Glutamatergic neuron (in vitro differentiated cells): ENCODE measurements around the gene VANGL2. TPM values are rescaled to one million over a fixed set of nuclear protein-coding genes. Genes with fewer than 3 reads are reported as not detected.

Experiments
- DNase-seq: peaks from one replicate; pipeline ENCODE4 v3.0.0; 2022
- H3K27ac Mint-ChIP-seq: one replicate; pipeline ENCODE4 v1.8.0; 2020; ENCODE audit warnings: mild to moderate bottlenecking, mixed read lengths, inconsistent platforms; ENCODE audit not compliant: unreplicated experiment
- H3K27me3 Mint-ChIP-seq: one replicate; pipeline ENCODE4 v1.8.0; 2020; ENCODE audit warnings: mild to moderate bottlenecking, moderate library complexity, mixed read lengths, inconsistent platforms; ENCODE audit not compliant: unreplicated experiment
- H3K36me3 Mint-ChIP-seq: one replicate; pipeline ENCODE4 v1.8.0; 2020; ENCODE audit warnings: mild to moderate bottlenecking, mixed read lengths, inconsistent platforms; ENCODE audit not compliant: unreplicated experiment
- H3K4me1 Mint-ChIP-seq: one replicate; pipeline ENCODE4 v1.8.0; 2020; ENCODE audit warnings: mild to moderate bottlenecking, low read depth, mixed read lengths, inconsistent platforms; ENCODE audit not compliant: unreplicated experiment
- H3K4me3 Mint-ChIP-seq: one replicate; pipeline ENCODE4 v1.8.0; 2020; ENCODE audit warnings: mild to moderate bottlenecking, mixed read lengths, inconsistent platforms; ENCODE audit not compliant: unreplicated experiment
- H3K9me3 Mint-ChIP-seq: one replicate; pipeline ENCODE4 v1.8.0; 2020; ENCODE audit warnings: mild to moderate bottlenecking, moderate library complexity, mixed read lengths, inconsistent platforms; ENCODE audit not compliant: unreplicated experiment
- total RNA-seq: library from RNA; stranded (reverse); fragmentation: NEBNext Ultra II Directional; extraction: Animal tissue kit (Norgen Biotek cat#: 25700); gene quantifications from one replicate; pipeline ENCODE4 v1.2.1, GENCODE V29; 2021; ENCODE audit not compliant: unreplicated experiment
- TF ChIP-seq, protein P1 (sequence below): fragments of 200-600 bp; sonication (generic); IDR thresholded peaks from one replicate; pipeline ENCODE4 v1.5.0; 2021; ENCODE audit not compliant: partially characterized antibody, unreplicated experiment

VANGL2 gene
- total RNA-seq, 1 donor from 2014 or later, result 79.4 TPM

DNA sequence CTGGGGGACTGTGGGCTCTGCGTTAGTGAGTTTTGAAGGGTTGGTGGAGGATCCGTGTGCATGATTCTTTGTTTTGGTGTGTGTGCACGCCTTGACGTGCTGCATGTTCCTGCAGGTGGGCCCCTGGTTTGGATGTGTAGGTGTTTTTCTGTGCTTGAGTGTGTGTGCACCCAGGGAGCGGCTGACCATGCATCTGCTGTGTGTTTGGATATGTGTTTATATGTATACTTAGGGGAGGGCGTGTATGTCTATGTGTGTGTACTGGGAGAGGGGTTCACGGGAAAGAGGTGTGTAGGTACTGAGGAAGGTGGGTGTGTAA lies 1.1 kb downstream of the VANGL2 start:
- Mint-ChIP-seq H3K27ac (peak overlapping the region; percentile 78), H3K36me3 (no peaks in the 10 kb centered on the region), H3K4me3 (peak overlapping the region; percentile 94), H3K9me3 (peaks cover 4% of the 10 kb centered on the region), H3K27me3 (peaks cover 5% of the 10 kb centered on the region), H3K4me1 (peaks cover 23% of the 10 kb centered on the region)
- TF ChIP-seq, protein P1, sequence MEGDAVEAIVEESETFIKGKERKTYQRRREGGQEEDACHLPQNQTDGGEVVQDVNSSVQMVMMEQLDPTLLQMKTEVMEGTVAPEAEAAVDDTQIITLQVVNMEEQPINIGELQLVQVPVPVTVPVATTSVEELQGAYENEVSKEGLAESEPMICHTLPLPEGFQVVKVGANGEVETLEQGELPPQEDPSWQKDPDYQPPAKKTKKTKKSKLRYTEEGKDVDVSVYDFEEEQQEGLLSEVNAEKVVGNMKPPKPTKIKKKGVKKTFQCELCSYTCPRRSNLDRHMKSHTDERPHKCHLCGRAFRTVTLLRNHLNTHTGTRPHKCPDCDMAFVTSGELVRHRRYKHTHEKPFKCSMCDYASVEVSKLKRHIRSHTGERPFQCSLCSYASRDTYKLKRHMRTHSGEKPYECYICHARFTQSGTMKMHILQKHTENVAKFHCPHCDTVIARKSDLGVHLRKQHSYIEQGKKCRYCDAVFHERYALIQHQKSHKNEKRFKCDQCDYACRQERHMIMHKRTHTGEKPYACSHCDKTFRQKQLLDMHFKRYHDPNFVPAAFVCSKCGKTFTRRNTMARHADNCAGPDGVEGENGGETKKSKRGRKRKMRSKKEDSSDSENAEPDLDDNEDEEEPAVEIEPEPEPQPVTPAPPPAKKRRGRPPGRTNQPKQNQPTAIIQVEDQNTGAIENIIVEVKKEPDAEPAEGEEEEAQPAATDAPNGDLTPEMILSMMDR, result no peak
- DNase-seq, result no peak

DNA sequence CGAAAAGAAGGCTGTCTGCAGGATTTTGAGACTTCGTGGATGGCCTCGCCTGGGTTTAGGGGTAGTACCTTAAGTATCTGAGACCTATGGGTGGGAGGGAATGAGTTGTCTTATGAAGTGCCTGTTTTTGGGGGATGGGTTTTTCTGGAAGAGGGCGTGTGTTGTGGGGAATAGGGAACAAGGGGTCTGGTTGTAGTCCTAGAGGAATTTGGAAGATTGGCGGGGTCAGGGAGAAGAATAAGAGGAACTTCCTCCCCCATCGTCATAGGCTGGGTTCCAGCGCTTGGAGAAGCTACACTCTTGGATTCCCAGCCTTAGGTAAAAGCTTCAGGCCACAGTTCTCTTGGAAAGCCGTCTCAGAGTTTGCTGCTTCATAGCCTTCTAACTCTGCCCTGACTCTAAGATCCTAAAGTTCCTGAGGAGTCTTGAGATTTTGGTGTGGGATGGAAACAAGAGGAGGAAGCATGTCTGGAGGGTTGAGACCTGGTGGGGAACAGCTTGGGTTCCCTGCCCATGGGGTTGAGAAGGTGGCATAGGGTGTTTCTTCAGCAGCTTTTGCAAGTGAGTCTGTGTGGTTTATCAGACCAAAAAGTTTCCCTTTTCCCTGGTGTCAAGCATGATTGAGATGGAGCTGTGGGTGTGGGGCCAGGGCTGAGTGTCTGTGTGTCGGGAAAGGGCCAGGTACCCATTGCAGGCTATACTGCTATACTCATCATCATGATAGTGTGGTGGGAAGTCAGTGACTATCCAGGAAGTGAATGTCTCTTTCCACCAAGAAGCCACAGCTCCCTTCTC lies 1.8 kb downstream of the VANGL2 start:
- Mint-ChIP-seq H3K9me3 (peaks cover 4% of the 10 kb centered on the region), H3K36me3 (no peaks in the 10 kb centered on the region), H3K27ac (peak overlapping the region; percentile 78), H3K27me3 (peaks cover 6% of the 10 kb centered on the region), H3K4me3 (peak overlapping the region; percentile 94), H3K4me1 (peaks cover 23% of the 10 kb centered on the region)
- TF ChIP-seq, protein P1, result no peak
- no peak for DNase-seq

DNA sequence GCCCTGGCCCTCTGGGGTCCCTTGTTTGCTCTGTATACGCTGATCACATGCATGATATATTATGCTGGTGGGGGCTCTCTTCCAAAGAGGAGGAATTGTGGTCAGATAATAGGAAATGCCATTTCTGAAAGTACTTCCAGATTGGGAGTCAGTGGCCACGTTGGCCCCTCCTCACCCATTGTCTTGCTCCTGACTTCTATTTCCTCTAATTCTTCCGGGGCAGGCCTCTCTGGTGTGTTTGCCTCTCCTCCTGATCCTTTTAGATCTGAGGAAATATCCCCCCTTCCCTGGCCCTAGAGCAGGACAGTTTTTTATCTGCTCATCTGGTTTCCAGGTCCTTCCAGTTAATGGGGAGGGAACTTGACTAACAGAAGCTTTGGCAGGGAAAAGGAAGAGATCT lies 2.9 kb downstream of the VANGL2 start:
- H3K27me3 Mint-ChIP-seq, result peaks cover 7% of the 10 kb centered on the region
- no peak for DNase-seq
- H3K4me1 Mint-ChIP-seq, result peaks cover 23% of the 10 kb centered on the region
- H3K4me3 Mint-ChIP-seq, result peak overlapping the region; percentile 50
- peaks cover 4% of the 10 kb centered on the region for H3K9me3 Mint-ChIP-seq
- no peak overlapping the region for H3K27ac Mint-ChIP-seq
- TF ChIP-seq, protein P1, result no peak
- no peaks in the 10 kb centered on the region for H3K36me3 Mint-ChIP-seq

DNA sequence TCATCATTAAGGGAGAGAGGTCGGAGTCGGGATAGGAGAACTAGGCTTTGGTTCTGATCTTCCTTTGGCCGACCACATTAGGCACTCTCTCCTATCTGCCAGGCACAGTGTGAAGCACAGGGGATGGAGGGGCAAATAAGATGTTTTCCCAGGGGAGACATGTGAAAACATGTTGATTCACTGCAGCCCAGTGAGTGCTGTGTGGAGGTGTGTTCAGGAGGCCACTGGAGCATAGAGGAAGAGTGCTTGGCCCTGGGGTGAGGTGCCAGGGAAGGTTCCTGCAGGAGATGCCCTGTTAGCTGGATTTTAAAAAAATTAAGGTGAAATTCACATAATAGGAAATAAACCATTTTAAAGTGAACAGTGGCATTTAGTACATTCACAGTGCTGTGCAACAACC lies 3.7 kb downstream of the VANGL2 start:
- TF ChIP-seq, protein P1, result no peak
- peaks cover 7% of the 10 kb centered on the region for H3K27me3 Mint-ChIP-seq
- H3K36me3 Mint-ChIP-seq, result no peaks in the 10 kb centered on the region
- H3K4me3 Mint-ChIP-seq, result no peak overlapping the region
- no peak for DNase-seq
- H3K9me3 Mint-ChIP-seq, result peaks cover 4% of the 10 kb centered on the region
- H3K4me1 Mint-ChIP-seq, result peaks cover 20% of the 10 kb centered on the region
- H3K27ac Mint-ChIP-seq, result no peak overlapping the region

DNA sequence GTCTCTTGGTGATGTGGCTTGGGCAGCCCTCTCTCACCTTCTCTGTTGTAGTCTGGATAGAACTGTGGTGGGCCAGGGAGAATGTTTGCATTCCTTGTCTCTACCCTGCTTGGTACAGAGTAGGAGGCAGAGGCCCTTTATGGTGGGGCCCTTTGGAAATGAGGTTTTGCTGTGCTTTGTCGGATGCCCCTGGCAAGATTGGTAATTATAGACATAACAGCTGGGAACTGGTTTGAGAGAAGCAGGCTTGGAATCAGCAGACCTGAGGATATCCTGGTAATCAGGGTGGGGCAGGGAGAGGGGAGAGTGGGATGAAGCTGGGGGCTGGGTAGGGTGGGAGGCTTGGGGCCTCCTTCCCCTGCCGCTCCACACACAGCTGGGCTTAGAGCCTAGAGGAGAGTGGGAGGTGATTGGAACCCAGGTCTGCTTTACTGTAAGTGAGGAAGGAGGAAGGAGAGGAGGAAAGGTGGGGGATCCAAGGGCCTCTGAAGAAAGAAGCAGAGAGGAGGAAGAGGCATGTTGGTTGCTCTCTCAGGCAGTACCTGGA lies 5.0 kb downstream of the VANGL2 start:
- Mint-ChIP-seq H3K27ac (no peak overlapping the region), H3K4me1 (peaks cover 24% of the 10 kb centered on the region), H3K4me3 (no peak overlapping the region), H3K27me3 (peaks cover 7% of the 10 kb centered on the region), H3K9me3 (peaks cover 6% of the 10 kb centered on the region), H3K36me3 (no peaks in the 10 kb centered on the region)
- TF ChIP-seq, protein P1, result no peak
- DNase-seq, result no peak
